ENCODE data around the gene FAM98C. TPM values are rescaled to one million over a fixed set of nuclear protein-coding genes. Genes with fewer than 3 reads are reported as not detected.
A peak's percentile ranks its signal among the peaks of the same experiment; 100 is the strongest.
"Not testable (repeated sequence)": the region's sequence is repeated elsewhere in the genome, so short reads cannot be mapped to it uniquely, and the experiment has no call there.

Gene FAM98C
- total RNA-seq, 2 donors from 2014 or later: 26.1 to 63.0 TPM

DNA sequence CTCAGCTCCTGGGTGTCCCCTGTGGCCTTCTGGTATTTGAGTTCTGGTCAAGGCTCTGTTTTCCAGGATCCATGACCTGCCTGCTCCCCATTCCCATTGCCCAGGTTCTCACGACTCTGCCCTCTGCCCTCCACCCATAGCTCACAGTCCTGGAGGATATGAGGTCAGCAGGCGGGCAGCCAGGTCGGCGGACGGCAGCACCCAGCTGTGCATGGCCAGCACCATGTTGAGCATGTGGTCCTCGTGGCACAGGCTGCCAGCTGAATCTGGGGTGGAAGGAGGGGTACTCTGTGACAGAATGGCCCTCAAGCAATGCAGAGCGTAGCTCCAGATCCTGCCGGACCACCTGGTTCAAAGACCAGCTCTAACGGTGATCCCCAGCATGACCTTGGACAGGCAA is 18.0 kb downstream of the FAM98C start:
- peaks cover 23% of the 10 kb centered on the region for H3K4me1 Mint-ChIP-seq
- H3K36me3 Mint-ChIP-seq (ENCODE audit: low read depth): peaks cover 24% of the 10 kb centered on the region
- no peak for ATAC-seq (replicated peaks)
- no peaks in the 10 kb centered on the region for H3K27me3 Mint-ChIP-seq
- no peak overlapping the region for H3K4me3 Mint-ChIP-seq
- no peak overlapping the region for H3K27ac Mint-ChIP-seq
- no peaks in the 10 kb centered on the region for H3K9me3 Mint-ChIP-seq

DNA sequence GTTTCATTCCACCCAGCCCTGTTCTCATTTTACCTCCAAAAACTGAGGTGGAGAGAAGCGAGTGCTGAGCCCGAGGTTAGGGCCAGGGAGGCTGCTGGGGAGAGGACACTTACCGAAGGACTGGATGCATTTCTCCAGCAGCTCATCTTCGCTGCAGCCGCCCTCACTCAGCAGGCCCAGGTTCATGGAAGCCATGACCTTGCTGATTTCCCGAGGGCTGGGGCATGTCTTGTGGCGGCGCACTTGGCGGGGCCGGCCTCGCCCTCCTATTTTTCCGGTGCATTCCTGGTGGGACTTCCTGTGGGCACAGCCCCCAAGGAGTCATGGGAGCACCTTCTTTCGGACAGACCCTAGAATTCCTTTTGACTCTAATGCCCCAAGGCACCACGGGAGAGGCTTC is 19.0 kb downstream of the FAM98C start:
- Mint-ChIP-seq H3K27ac (no peak overlapping the region), H3K27me3 (no peaks in the 10 kb centered on the region), H3K4me3 (no peak overlapping the region), H3K9me3 (no peaks in the 10 kb centered on the region), H3K36me3 (ENCODE audit: low read depth) (peaks cover 23% of the 10 kb centered on the region), H3K4me1 (peaks cover 23% of the 10 kb centered on the region)
- no peak for ATAC-seq (replicated peaks)

DNA sequence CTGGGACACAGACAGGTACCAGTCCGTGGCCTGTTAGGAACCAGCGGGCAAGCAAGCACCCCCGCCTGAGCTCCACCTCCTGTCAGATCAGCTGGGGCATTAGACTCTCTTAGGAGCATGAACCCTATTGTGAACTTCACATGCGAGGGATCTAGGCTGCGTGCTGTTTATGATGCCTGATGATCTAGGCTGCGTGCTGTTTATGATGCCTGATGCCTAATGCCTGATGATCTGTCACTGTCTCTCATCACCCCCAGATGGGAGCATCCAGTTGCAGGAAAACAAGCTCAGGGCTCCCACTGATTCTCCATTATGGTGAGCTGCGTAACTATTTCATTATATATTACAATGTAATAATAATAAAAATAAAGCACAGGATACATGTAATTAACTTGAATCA is 19.5 kb downstream of the FAM98C start:
- peaks cover 19% of the 10 kb centered on the region for H3K4me1 Mint-ChIP-seq
- ATAC-seq (replicated peaks): no peak
- H3K36me3 Mint-ChIP-seq (ENCODE audit: low read depth): peaks cover 19% of the 10 kb centered on the region
- H3K27me3 Mint-ChIP-seq: no peaks in the 10 kb centered on the region
- H3K27ac Mint-ChIP-seq: no peak overlapping the region
- H3K4me3 Mint-ChIP-seq: no peak overlapping the region
- H3K9me3 Mint-ChIP-seq: no peaks in the 10 kb centered on the region

- no peaks in the 10 kb centered on the region for H3K9me3 Mint-ChIP-seq
- no peak overlapping the region for H3K27ac Mint-ChIP-seq
- H3K36me3 Mint-ChIP-seq (ENCODE audit: low read depth): peaks cover 24% of the 10 kb centered on the region
- H3K4me3 Mint-ChIP-seq: peak overlapping the region; percentile 82
- H3K4me1 Mint-ChIP-seq: peaks cover 17% of the 10 kb centered on the region
- no peaks in the 10 kb centered on the region for H3K27me3 Mint-ChIP-seq
- no peak for ATAC-seq (replicated peaks)
Observed at GRCh38 chr19:38424272-38424671, 21.4 kb downstream of the FAM98C start.

DNA sequence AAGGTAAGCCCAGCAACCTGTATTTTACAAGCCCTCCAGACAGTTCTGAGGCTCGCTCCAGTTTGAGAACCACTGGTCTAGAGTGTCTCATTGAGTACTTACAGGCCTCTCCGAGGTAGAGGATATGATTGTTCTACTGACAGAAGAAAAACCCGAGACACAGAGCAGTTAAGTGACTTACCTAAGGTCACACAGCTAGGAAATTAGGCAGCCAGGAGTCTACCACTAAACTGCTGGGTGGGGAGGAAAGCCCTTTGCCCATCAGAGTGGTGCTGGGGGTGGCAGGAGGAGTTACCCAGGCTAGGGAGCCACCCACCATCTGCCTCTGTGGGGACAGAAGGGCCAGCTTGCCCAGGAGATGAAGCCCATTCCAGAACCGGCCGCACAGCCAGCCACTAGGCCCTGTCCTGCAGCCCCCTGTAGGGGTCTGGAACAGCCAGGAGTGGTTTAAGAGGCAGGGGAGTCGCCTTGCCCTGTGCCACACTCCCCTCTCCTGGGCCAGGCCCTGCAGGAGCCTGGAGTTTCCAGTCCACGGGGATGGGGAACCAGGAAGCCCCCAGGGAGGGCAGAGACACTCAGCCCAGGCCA is 22.4 kb downstream of the FAM98C start:
- Mint-ChIP-seq H3K36me3 (ENCODE audit: low read depth) (peaks cover 24% of the 10 kb centered on the region), H3K27ac (peak overlapping the region; percentile 99), H3K27me3 (no peaks in the 10 kb centered on the region), H3K4me1 (peaks cover 18% of the 10 kb centered on the region), H3K9me3 (no peaks in the 10 kb centered on the region), H3K4me3 (peak overlapping the region; percentile 82)
- no peak for ATAC-seq (replicated peaks)

- Mint-ChIP-seq H3K27ac (peak within 1 kb of the TSS; percentile 99), H3K4me1 (peaks cover 18% of the 10 kb centered on the region), H3K27me3 (no peaks in the 10 kb centered on the region), H3K9me3 (no peaks in the 10 kb centered on the region), H3K4me3 (peak within 1 kb of the TSS; percentile 82), H3K36me3 (ENCODE audit: low read depth) (peaks cover 24% of the 10 kb centered on the region)
- peak; percentile 11 for ATAC-seq (replicated peaks)
Observed at GRCh38 chr19:38425810-38426466, 23.0 kb downstream of the FAM98C start, which contains the start of gene RASGRP4. TSS of gene RASGRP4 (minus strand) at chr19:38426219. CDS start at chr19:38426091, 128 bp downstream.

DNA sequence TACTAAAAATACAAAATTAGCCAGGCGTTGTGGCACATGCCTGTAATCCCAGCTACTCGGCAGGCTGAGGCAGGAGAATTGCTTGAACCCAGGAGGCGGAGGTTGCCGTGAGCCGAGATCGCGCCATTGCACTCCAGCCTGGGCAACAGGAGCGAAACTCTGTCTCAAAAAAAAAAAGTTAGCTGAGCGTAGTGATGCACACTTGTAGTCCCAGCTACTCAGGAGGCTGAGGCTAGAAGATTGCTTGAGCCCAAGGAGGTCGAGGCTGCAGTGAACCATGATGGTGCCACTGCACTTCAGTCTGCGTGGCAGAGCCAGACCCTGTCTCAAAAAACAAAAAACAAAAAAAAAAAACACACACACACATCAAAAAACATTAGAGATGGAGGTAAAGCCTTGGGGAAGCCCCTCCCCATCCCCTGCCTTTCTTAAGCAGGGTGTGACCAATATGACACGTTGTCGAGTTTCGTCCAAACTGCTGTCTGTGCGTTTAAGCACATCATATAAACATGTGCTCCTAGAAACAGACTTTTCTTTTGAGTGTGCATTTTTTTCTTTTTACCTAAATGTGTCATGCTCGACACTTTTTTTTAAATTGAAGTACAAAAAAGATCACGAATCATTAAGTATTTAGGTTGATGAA is 24.3 kb downstream of the FAM98C start:
- peak; percentile 86 for ATAC-seq (replicated peaks)
- peak overlapping the region; percentile 82 for H3K4me3 Mint-ChIP-seq

DNA sequence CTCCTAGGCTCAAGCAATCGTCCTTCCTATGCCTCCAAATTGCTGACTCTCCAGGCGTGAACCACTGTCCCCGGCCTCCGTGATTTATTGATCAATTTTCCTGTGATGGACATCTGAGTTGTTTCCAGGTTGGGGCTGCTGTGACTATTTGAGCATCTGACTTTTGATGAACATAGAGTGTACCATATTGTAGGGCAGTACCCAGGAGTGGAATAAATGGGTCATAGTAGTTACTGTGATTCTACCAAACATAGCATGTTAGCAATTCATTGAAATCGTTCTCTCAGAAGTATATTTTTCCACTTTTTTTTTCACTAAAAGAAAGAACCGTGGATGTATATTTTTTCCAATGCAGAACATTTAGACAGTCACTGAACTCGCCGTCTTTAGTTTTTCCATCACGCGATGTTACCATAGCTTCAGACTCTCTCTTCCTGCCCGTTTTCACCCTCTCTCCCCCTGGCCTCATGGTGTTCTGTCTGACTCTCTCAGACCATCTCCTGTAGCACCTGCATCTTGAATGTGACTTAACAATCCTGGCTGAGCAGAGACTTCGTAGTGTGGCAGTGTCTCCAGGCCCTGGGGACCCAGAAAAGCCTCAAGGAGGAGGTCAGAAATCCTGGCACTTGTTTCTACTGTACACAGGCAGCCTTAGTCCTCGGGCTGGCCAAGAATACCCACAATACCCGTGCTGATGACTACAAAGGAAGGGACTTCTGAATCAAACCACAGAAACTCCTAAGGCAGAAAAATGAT is 26.3 kb downstream of the FAM98C start:
- Mint-ChIP-seq H3K36me3 (ENCODE audit: low read depth) (peaks cover 24% of the 10 kb centered on the region), H3K4me1 (peaks cover 23% of the 10 kb centered on the region), H3K27ac (peak overlapping the region; percentile 99), H3K9me3 (no peaks in the 10 kb centered on the region), H3K4me3 (peak overlapping the region; percentile 82), H3K27me3 (peaks cover 5% of the 10 kb centered on the region)
- ATAC-seq (replicated peaks): peak; percentile 57

More for the DNA sequence above, 24.3 kb downstream of the FAM98C start:
- peak overlapping the region; percentile 99 for H3K27ac Mint-ChIP-seq
- not testable (repeated sequence) for H3K27me3 Mint-ChIP-seq, H3K9me3 Mint-ChIP-seq
- H3K36me3 Mint-ChIP-seq (ENCODE audit: low read depth): peaks cover 24% of the 10 kb centered on the region
- peaks cover 18% of the 10 kb centered on the region for H3K4me1 Mint-ChIP-seq

GRCh38 chr19:38429811-38430156 is 26.9 kb downstream of the FAM98C start:
- no peak for ATAC-seq (replicated peaks)
- no peaks in the 10 kb centered on the region for H3K9me3 Mint-ChIP-seq
- peak overlapping the region; percentile 99 for H3K27ac Mint-ChIP-seq
- peaks cover 24% of the 10 kb centered on the region for H3K36me3 Mint-ChIP-seq (ENCODE audit: low read depth)
- peaks cover 8% of the 10 kb centered on the region for H3K27me3 Mint-ChIP-seq
- peaks cover 26% of the 10 kb centered on the region for H3K4me1 Mint-ChIP-seq
- H3K4me3 Mint-ChIP-seq: peak overlapping the region; percentile 82

DNA sequence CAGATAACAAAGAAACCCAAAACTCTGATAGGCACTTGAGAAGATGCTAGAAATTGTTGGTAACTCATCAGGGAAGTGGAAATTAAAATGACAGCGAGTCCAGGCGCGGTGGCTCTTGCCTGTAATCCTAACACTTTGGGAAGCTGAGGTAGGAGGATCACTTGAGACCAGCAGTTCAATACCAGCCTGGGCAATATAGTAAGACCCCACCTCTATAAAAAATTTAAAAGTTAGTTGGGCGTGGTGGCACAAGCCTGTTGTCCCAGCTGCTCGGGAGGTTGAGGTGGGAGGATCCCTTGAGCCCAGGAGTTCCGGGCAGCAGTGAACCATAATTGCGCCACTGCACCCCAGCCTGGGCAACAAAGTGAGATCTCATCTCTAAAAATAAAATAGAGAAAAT is 28.0 kb downstream of the FAM98C start:
- peaks cover 26% of the 10 kb centered on the region for H3K4me1 Mint-ChIP-seq
- no peak for ATAC-seq (replicated peaks)
- H3K4me3 Mint-ChIP-seq: no peak overlapping the region

DNA sequence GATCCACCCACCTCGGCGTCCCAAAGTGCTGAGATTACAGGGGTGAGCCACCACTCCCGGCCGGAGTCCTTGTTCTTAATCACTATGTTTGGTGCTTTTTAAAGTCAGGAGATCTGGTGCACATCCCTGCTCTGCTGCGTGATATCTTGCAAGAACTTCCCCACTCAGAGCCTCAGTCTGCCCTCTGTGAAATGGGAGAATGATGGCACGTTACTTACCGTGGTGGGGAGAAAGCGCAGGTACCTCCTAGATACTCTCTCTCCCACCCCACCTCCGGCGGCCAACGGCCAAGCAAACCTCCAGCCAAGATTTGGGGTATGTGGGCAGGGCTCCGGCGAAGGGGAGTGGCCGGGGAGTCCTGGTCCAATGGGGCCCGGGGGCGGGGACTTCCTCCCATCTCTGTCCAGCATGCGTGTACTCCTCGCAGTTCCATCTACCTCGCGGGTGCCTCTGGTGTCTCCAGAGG is 30.4 kb downstream of the FAM98C start, which contains the start of gene RYR1:
TSS of gene RYR1 (plus strand) at position 424 of the 466 bp plus-strand sequence. CDS start 139 bp downstream, outside the sequence.
- Mint-ChIP-seq H3K27ac (peak within 1 kb of the TSS; percentile 76), H3K27me3 (peaks cover 13% of the 10 kb centered on the region), H3K4me3 (peak within 1 kb of the TSS; percentile 75), H3K36me3 (ENCODE audit: low read depth) (peaks cover 16% of the 10 kb centered on the region), H3K4me1 (peaks cover 26% of the 10 kb centered on the region), H3K9me3 (no peaks in the 10 kb centered on the region)
- ATAC-seq (replicated peaks): peak; percentile 73

More for the DNA sequence above, 28.0 kb downstream of the FAM98C start:
- Mint-ChIP-seq H3K36me3 (ENCODE audit: low read depth) (peaks cover 18% of the 10 kb centered on the region), H3K27me3 (peaks cover 8% of the 10 kb centered on the region), H3K27ac (peak overlapping the region; percentile 50), H3K9me3 (no peaks in the 10 kb centered on the region)

DNA sequence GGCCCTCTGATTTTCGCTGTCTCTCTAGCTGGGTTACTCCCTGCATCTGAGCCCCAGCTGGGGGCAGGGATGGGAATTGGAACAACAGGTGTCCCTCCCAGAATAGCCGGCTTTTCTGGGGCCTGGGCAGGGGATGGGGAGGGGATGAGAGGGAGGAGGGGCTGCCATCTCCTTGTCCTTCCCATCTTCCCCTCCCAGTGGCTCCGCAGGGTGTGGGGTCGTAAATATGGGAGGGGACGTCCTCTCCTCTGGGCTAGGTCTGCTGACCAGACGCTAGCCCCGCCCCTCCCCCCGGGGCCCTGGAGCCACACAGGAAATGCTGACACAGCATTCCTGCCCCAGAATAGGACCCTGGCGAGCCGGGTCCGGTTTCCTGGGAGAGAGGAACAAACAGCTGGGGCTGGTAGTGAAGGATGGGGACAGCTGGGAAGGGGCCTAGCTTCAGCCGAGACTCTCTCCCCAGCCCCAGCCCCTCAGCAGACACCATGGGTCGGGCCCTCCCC is 31.7 kb downstream of the FAM98C start:
- no peak for ATAC-seq (replicated peaks)
- Mint-ChIP-seq H3K4me3 (peak overlapping the region; percentile 75), H3K27me3 (peaks cover 13% of the 10 kb centered on the region), H3K27ac (peak overlapping the region; percentile 76), H3K36me3 (ENCODE audit: low read depth) (peaks cover 7% of the 10 kb centered on the region), H3K4me1 (peaks cover 17% of the 10 kb centered on the region), H3K9me3 (no peaks in the 10 kb centered on the region)

- peaks cover 5% of the 10 kb centered on the region for H3K36me3 Mint-ChIP-seq (ENCODE audit: low read depth)
- H3K9me3 Mint-ChIP-seq: no peaks in the 10 kb centered on the region
- no peak overlapping the region for H3K4me3 Mint-ChIP-seq
- H3K27me3 Mint-ChIP-seq: peaks cover 19% of the 10 kb centered on the region
- H3K27ac Mint-ChIP-seq: no peak overlapping the region
- ATAC-seq (replicated peaks): no peak
- peaks cover 20% of the 10 kb centered on the region for H3K4me1 Mint-ChIP-seq
Observed at GRCh38 chr19:38437295-38437694, 34.4 kb downstream of the FAM98C start.

GRCh38 chr19:38437917-38438316 is 35.0 kb downstream of the FAM98C start:
- ATAC-seq (replicated peaks): no peak
- Mint-ChIP-seq H3K27ac (peak overlapping the region; percentile 64), H3K4me3 (peak overlapping the region; percentile 17), H3K4me1 (peaks cover 20% of the 10 kb centered on the region), H3K36me3 (ENCODE audit: low read depth) (peaks cover 5% of the 10 kb centered on the region), H3K27me3 (peaks cover 19% of the 10 kb centered on the region), H3K9me3 (no peaks in the 10 kb centered on the region)

Data from activated T-helper 17 cell treated with anti-CD3 and anti-CD28 coated beads, Interleukin-2, amount 50 U/mL, for 72 hours (primary cell).